Coronary artery (tissue), 2 donors: Measurements from ENCODE around the gene ARHGAP45.

Source experiments
- DNase-seq: peaks from one replicate; pipeline ENCODE4 v3.0.0-alpha.2; 2017; ENCODE audit warnings: low spot score
- H3K27ac ChIP-seq, 2 donors: fragments of 200-600 bp; sonication (generic); one replicate each; pipeline ENCODE4 v1.5.1; 2016 to 2019
- H3K4me3 ChIP-seq: fragments of 200-600 bp; sonication (generic); 2 replicates; pipeline ENCODE4 v1.5.1; 2016; ENCODE audit warnings: mild to moderate bottlenecking, moderate library complexity
- CTCF ChIP-seq: fragments of 200-600 bp; sonication (generic); IDR thresholded peaks from one replicate; pipeline ENCODE4 v1.5.1; 2019; ENCODE audit warnings: antibody characterized with exemption

Gene ARHGAP45

GRCh38 chr19:1040476-1041271 is 26.3 kb upstream of the ARHGAP45 start:
- TF ChIP-seq CTCF: no peak
- no peak for DNase-seq
- Histone ChIP-seq H3K4me3 (peak overlapping the region; percentile 71), H3K27ac (peak overlapping the region in 1 of 2 donors; percentile 62)

GRCh38 chr19:1041272-1041834 is 25.6 kb upstream of the ARHGAP45 start:
- Histone ChIP-seq H3K27ac (peak overlapping the region in 1 of 2 donors; percentile 62), H3K4me3 (peak overlapping the region; percentile 71)

GRCh38 chr19:1041835-1042685 is 24.9 kb upstream of the ARHGAP45 start:
- Histone ChIP-seq H3K27ac (peak overlapping the region in 1 of 2 donors; percentile 22), H3K4me3 (peak overlapping the region; percentile 71)
- TF ChIP-seq CTCF: no peak
- no peak for DNase-seq

More at GRCh38 chr19:1041272-1041834, 25.6 kb upstream of the ARHGAP45 start:
- TF ChIP-seq CTCF: no peak
- no peak for DNase-seq

GRCh38 chr19:1042689-1043511 is 24.1 kb upstream of the ARHGAP45 start:
- DNase-seq: no peak
- no peak for TF ChIP-seq CTCF
- H3K4me3 ChIP-seq: no peak overlapping the region
- H3K27ac ChIP-seq: no peak overlapping the region

GRCh38 chr19:1045247-1045603 is 21.7 kb upstream of the ARHGAP45 start:
- DNase-seq: no peak
- Histone ChIP-seq H3K27ac (no peak overlapping the region), H3K4me3 (no peak overlapping the region)
- TF ChIP-seq CTCF: no peak

GRCh38 chr19:1046117-1046626 is 20.8 kb upstream of the ARHGAP45 start:
- Histone ChIP-seq H3K4me3 (no peak overlapping the region), H3K27ac (no peak overlapping the region)
- TF ChIP-seq CTCF: no peak
- DNase-seq: no peak
